HCT116 (cell line): ENCODE measurements around the gene RALGPS1.

Experiments
- CEBPB ChIP-seq: IDR thresholded peaks from 2 replicates; pipeline ENCODE4 v1.6.1; 2012; ENCODE audit warnings: low read depth
- POLR2A ChIP-seq: IDR thresholded peaks from 2 replicates; pipeline ENCODE4 v1.7.0; 2011; ENCODE audit warnings: borderline replicate concordance; ENCODE audit not compliant: insufficient read depth, insufficient read length; ENCODE audit errors: extremely low read depth
- POLR2AphosphoS5 ChIP-seq: IDR thresholded peaks from 2 replicates; pipeline ENCODE4 v1.6.1; 2011; ENCODE audit warnings: mild to moderate bottlenecking, low read depth, low read length, moderate library complexity
- SP1 ChIP-seq: IDR thresholded peaks from 2 replicates; pipeline ENCODE4 v1.6.1; 2012; ENCODE audit warnings: low read depth
- SRF ChIP-seq: IDR thresholded peaks from 2 replicates; pipeline ENCODE4 v1.6.1; 2012; ENCODE audit warnings: low read depth
- TF ChIP-seq, protein P1 (sequence below), 3 experiments: fragments of 200-600 bp in 1 of 3; sonication (generic) in 1 of 3; IDR thresholded peaks in 2 of 3; conservative IDR thresholded peaks in 1 of 3; 2 replicates each; pipeline ENCODE4 v1.5.1; 2012 to 2017; ENCODE audit warnings: low read depth in 2 of 3, low read length in 2 of 3, antibody characterized with exemption in 1 of 3, borderline replicate concordance in 1 of 3, control low read depth in 1 of 3, mild to moderate bottlenecking in 1 of 3, mixed read lengths in 1 of 3, mixed run types in 1 of 3, moderate library complexity in 1 of 3; ENCODE audit not compliant: insufficient read depth in 1 of 3
- TF ChIP-seq, protein P2 (sequence below): IDR thresholded peaks from 2 replicates; pipeline ENCODE4 v1.6.1; 2012; ENCODE audit warnings: low read depth

DNA sequence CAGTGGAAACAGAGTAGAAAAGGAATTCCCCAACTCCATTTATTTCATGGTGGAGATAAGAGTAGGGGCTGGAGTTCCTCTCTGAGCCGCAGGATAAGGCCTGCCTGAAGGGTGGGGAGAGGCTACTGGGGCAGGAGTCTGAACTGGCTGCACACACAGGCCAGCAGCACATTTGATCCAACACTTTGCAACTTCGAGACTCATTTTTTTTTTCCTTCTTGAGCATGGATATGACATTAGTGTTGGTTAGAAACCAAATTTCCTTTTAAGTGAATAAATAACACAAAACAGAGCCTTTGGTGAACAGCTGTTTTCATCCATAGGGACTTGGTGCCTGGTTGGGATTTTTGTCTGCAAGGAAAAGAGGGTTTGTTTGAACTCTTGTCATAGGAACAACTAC is 76.6 kb downstream of the RALGPS1 start:
- TF ChIP-seq, protein P1, sequence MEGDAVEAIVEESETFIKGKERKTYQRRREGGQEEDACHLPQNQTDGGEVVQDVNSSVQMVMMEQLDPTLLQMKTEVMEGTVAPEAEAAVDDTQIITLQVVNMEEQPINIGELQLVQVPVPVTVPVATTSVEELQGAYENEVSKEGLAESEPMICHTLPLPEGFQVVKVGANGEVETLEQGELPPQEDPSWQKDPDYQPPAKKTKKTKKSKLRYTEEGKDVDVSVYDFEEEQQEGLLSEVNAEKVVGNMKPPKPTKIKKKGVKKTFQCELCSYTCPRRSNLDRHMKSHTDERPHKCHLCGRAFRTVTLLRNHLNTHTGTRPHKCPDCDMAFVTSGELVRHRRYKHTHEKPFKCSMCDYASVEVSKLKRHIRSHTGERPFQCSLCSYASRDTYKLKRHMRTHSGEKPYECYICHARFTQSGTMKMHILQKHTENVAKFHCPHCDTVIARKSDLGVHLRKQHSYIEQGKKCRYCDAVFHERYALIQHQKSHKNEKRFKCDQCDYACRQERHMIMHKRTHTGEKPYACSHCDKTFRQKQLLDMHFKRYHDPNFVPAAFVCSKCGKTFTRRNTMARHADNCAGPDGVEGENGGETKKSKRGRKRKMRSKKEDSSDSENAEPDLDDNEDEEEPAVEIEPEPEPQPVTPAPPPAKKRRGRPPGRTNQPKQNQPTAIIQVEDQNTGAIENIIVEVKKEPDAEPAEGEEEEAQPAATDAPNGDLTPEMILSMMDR (IDR thresholded peaks at IDR 0.05 in 2 of 3, conservative IDR thresholded peaks at IDR 0.05 in 1 of 3; ENCODE audit: borderline replicate concordance in 1 of 3, insufficient read depth in 1 of 3, low read depth in 2 of 3, low read length in 2 of 3): no peak
- no peak for TF ChIP-seq SRF
- no peak for TF ChIP-seq POLR2A
- no peak for TF ChIP-seq SP1
- TF ChIP-seq, protein P2, sequence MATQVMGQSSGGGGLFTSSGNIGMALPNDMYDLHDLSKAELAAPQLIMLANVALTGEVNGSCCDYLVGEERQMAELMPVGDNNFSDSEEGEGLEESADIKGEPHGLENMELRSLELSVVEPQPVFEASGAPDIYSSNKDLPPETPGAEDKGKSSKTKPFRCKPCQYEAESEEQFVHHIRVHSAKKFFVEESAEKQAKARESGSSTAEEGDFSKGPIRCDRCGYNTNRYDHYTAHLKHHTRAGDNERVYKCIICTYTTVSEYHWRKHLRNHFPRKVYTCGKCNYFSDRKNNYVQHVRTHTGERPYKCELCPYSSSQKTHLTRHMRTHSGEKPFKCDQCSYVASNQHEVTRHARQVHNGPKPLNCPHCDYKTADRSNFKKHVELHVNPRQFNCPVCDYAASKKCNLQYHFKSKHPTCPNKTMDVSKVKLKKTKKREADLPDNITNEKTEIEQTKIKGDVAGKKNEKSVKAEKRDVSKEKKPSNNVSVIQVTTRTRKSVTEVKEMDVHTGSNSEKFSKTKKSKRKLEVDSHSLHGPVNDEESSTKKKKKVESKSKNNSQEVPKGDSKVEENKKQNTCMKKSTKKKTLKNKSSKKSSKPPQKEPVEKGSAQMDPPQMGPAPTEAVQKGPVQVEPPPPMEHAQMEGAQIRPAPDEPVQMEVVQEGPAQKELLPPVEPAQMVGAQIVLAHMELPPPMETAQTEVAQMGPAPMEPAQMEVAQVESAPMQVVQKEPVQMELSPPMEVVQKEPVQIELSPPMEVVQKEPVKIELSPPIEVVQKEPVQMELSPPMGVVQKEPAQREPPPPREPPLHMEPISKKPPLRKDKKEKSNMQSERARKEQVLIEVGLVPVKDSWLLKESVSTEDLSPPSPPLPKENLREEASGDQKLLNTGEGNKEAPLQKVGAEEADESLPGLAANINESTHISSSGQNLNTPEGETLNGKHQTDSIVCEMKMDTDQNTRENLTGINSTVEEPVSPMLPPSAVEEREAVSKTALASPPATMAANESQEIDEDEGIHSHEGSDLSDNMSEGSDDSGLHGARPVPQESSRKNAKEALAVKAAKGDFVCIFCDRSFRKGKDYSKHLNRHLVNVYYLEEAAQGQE: no peak
- TF ChIP-seq POLR2AphosphoS5: no peak
- no peak for TF ChIP-seq CEBPB
